Ovary (tissue), 9 donors: ENCODE measurements around the gene PCDHA7. TPM values are rescaled to one million over a fixed set of nuclear protein-coding genes. Genes with fewer than 3 reads are reported as not detected.
"Not testable (repeated sequence)": the region's sequence is repeated elsewhere in the genome, so short reads cannot be mapped to it uniquely, and the experiment has no call there.

ENCODE experiments used
- DNase-seq, 5 donors: peaks; one replicate each; pipeline ENCODE4 v3.0.0-alpha.2; 2019 to 2020
- H3K27ac ChIP-seq, 2 donors: fragments of 200-600 bp; one replicate each; pipeline versions ENCODE4 v1.5.1 to v1.8.0; 2019 to 2022
- H3K27me3 ChIP-seq: fragments of 200-600 bp; one replicate; pipeline ENCODE4 v1.8.0; 2022
- H3K36me3 ChIP-seq: fragments of 200-600 bp; sonication (generic); one replicate; pipeline ENCODE4 v1.5.1; 2019
- H3K4me1 ChIP-seq: one replicate; pipeline ENCODE4 v1.8.1; 2013; ENCODE audit warnings: mild to moderate bottlenecking, moderate library complexity; ENCODE audit not compliant: insufficient read depth
- H3K4me3 ChIP-seq: fragments of 200-600 bp; sonication (generic); one replicate; pipeline ENCODE4 v1.5.1; 2017
- H3K9me3 ChIP-seq, 2 donors: fragments of 200-600 bp in 1 of 2; sonication (generic) in 1 of 2; one replicate each; pipeline versions ENCODE4 v1.5.1 to v1.8.1; 2013 to 2019; ENCODE audit warnings: mild to moderate bottlenecking in 1 of 2, moderate library complexity in 1 of 2
- CTCF ChIP-seq, 3 donors: fragments of 450-650 bp in 2 of 3; fragments of 200-600 bp in 1 of 3; IDR thresholded peaks; one replicate each; pipeline versions ENCODE4 v1.5.1 to v1.8.0; 2016 to 2022; ENCODE audit warnings: antibody characterized with exemption in 3 of 3, mild to moderate bottlenecking in 1 of 3
- EP300 ChIP-seq: sonication (generic); formaldehyde crosslinking; IDR thresholded peaks from one replicate; pipeline ENCODE4 v1.6.1; 2017; ENCODE audit warnings: antibody characterized with exemption
- POLR2A ChIP-seq: fragments of 450-650 bp; IDR thresholded peaks from one replicate; pipeline ENCODE4 v1.6.1; 2017; ENCODE audit warnings: antibody characterized with exemption, mild to moderate bottlenecking, moderate library complexity
- WGBS, 3 donors: extraction: QIAGEN DNeasy Blood & Tissue Kit in 1 of 3; methylation state at CpG; one replicate each; pipeline versions ENCODE4 v1.1.5 to v1.1.7; 2013 to 2017; 5-methylcytosine and 5-hydroxymethylcytosine counted together
- intact Hi-C, 4 donors: fragments of 100-400 bp; cut with DNase I; formaldehyde crosslinking; loops; one replicate each; pipeline versions ENCODE4 v1.11.0 to v1.15.1; 2022 to 2023
- polyA plus RNA-seq, 2 donors: library from polyadenylated mRNA; stranded (reverse); fragments of 200-250 nt in 1 of 2; fragments of 350-450 nt in 1 of 2; fragmentation: Illumina TruSeq in 1 of 2; extraction: RNeasy Lipid Tissue Mini Kit (QIAGEN cat#74804) in 1 of 2; gene quantifications; one replicate each; pipeline ENCODE4 v1.2.3, GENCODE V29; 2013 to 2014
- total RNA-seq, 7 donors: library from RNA; depleted of rRNA in 2 of 7; stranded (reverse); fragments of >200 nt in 2 of 7; fragmentation: NEBNext Ultra II Directional in 3 of 7; extraction: Animal tissue kit (Norgen Biotek cat#: 25700) in 3 of 7; gene quantifications; one replicate each; pipeline versions ENCODE4 v1.1.0 to v1.2.4, GENCODE V29; 2016 to 2023
- donor health status: DM: no; HTN: no; CAD: no; lungs with moderate emphysema.
- donor health status: DM: no; HTN: no; CAD: no.
- donor health status: Bipolar disorder and iron deficiency.
- donor health status: DM: yes; HTN: yes; CAD: no.
- donor health status: DM: no; HTN: no; CAD: no.
- donor health status: DM: yes; HTN: yes; CAD: no.

Gene PCDHA7
- total and polyA plus RNA-seq, 9 donors, result 0.25 to 1.4 (median 0.41) TPM

GRCh38 chr5:140822281-140822629 is 11.8 kb upstream of the PCDHA7 start:
- DNase-seq, result no peak
- H3K4me1 ChIP-seq, result no peaks in the 10 kb centered on the region
- no peaks in the 10 kb centered on the region for H3K27me3 ChIP-seq
- H3K4me3 ChIP-seq, result no peak overlapping the region
- TF ChIP-seq CTCF (IDR thresholded peaks at IDR 0.05), result no peak
- no peak for TF ChIP-seq EP300
- no peak for TF ChIP-seq POLR2A
- peaks cover 0 to 8% of the 10 kb centered on the region in 2 donors for H3K9me3 ChIP-seq
- intact Hi-C loops, result no loop called here
- WGBS, 3 donors, result 25 to 32% (median 27%) methylated on average over 6 of the region's 6 CpGs
- no peak overlapping the region for H3K27ac ChIP-seq
- H3K36me3 ChIP-seq, result no peaks in the 10 kb centered on the region

- H3K27ac ChIP-seq, intact Hi-C loops, H3K4me1 ChIP-seq, H3K4me3 ChIP-seq, DNase-seq, H3K36me3 ChIP-seq, H3K27me3 ChIP-seq, H3K9me3 ChIP-seq: not testable (repeated sequence)
- 40 to 54% (median 53%) methylated on average over 48 of the region's 48 CpGs for WGBS, 3 donors
These were observed 11.1 kb upstream of the PCDHA7 start for GRCh38 chr5:140822969-140823368.

- Histone ChIP-seq H3K4me3 (no peak overlapping the region), H3K9me3 (peaks cover 0 to 14% of the 10 kb centered on the region in 2 donors), H3K4me1 (no peaks in the 10 kb centered on the region), H3K27ac (no peak overlapping the region), H3K36me3 (no peaks in the 10 kb centered on the region), H3K27me3 (no peaks in the 10 kb centered on the region)
- TF ChIP-seq POLR2A, result no peak
- TF ChIP-seq EP300, result no peak
- no peak for TF ChIP-seq CTCF (IDR thresholded peaks at IDR 0.05)
- WGBS, 3 donors, result 46 to 63% (median 62%) methylated on average over 6 to 38 of the region's 38 CpGs
- no peak for DNase-seq
- intact Hi-C loops, result no loop called here
These were observed 10.6 kb upstream of the PCDHA7 start for GRCh38 chr5:140823475-140823874.

- peaks cover 0 to 19% of the 10 kb centered on the region in 2 donors for H3K9me3 ChIP-seq
- no peaks in the 10 kb centered on the region for H3K4me1 ChIP-seq
- H3K27ac ChIP-seq, result no peak within 1 kb of the TSS
- no peaks in the 10 kb centered on the region for H3K27me3 ChIP-seq
- H3K36me3 ChIP-seq, result no peaks in the 10 kb centered on the region
- no peak for TF ChIP-seq POLR2A
- no peak for TF ChIP-seq EP300
- no peak for TF ChIP-seq CTCF (IDR thresholded peaks at IDR 0.05)
- no peak within 1 kb of the TSS for H3K4me3 ChIP-seq
- intact Hi-C loops, result no loop called here
- 9 to 18% (median 16%) methylated on average over 27 of the region's 27 CpGs for WGBS, 3 donors
- DNase-seq, result no peak
These were observed 6.2 kb upstream of the PCDHA7 start, which contains the start of gene PCDHA6 for GRCh38 chr5:140827704-140828361. TSS of gene PCDHA6 (plus strand) at chr5:140827960. CDS start at chr5:140828092, 132 bp downstream.

- Histone ChIP-seq H3K4me1 (no peaks in the 10 kb centered on the region), H3K27me3 (no peaks in the 10 kb centered on the region), H3K36me3 (no peaks in the 10 kb centered on the region), H3K9me3 (peaks cover 0 to 17% of the 10 kb centered on the region in 2 donors), H3K27ac (no peak overlapping the region), H3K4me3 (no peak overlapping the region)
- 11 to 26% (median 24%) methylated on average over 18 of the region's 18 CpGs for WGBS, 3 donors
- intact Hi-C loops, result no loop called here
- TF ChIP-seq EP300, result no peak
- no peak for TF ChIP-seq CTCF (IDR thresholded peaks at IDR 0.05)
- no peak for TF ChIP-seq POLR2A
- DNase-seq, result no peak
These were observed 5.7 kb upstream of the PCDHA7 start for GRCh38 chr5:140828362-140828737.

GRCh38 chr5:140829511-140830501 is 4.3 kb upstream of the PCDHA7 start:
- H3K27ac ChIP-seq, intact Hi-C loops, DNase-seq, H3K4me1 ChIP-seq, H3K4me3 ChIP-seq, H3K36me3 ChIP-seq, H3K27me3 ChIP-seq: not testable (repeated sequence)
- WGBS, 3 donors, result 35 to 48% (median 42%) methylated on average over 85 to 106 of the region's 106 CpGs
- H3K9me3 ChIP-seq, result peaks cover 0 to 17% of the 10 kb centered on the region in 2 donors

GRCh38 chr5:140834439-140835008 is 455 bp downstream of the PCDHA7 start:
- H3K9me3 ChIP-seq, result peaks cover 0 to 21% of the 10 kb centered on the region in 2 donors

More at GRCh38 chr5:140834439-140835008, 455 bp downstream of the PCDHA7 start:
- WGBS, 3 donors, result 15 to 29% (median 21%) methylated on average over 26 of the region's 38 CpGs
- H3K36me3 ChIP-seq, intact Hi-C loops, H3K4me1 ChIP-seq, H3K4me3 ChIP-seq, H3K27ac ChIP-seq, DNase-seq, H3K27me3 ChIP-seq: not testable (repeated sequence)
